NK-92 (cell line): ENCODE measurements around the gene RAF1.

Source experiments
- DNase-seq: peaks from one replicate; lab custom pipeline; 2025; ENCODE audit not compliant: unreplicated experiment; lab: John Stamatoyannopoulos, UW

RAF1 gene

GRCh38 chr3:12598890-12599289 lies 65.0 kb downstream of the RAF1 start:
- no peak for DNase-seq

DNA sequence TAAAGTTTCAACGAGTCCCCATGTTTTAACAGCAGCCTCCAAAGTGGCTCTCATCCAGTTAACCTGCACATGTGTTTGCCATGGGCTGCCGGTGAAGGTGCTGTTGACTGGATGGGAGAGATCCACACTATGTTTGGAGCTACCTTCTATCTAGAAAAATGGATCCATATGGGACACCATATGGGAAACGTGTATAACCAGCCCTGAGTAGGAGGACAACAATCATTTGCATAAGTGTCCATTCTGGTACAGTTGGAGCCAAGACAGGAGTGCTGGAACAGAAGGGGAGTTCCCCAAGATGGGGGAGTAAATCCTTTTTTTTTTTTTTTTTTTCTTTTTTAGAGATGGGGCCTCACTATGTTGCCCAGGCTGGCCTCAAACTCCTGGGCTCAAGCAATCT lies 70.4 kb downstream of the RAF1 start:
- no peak for DNase-seq

DNA sequence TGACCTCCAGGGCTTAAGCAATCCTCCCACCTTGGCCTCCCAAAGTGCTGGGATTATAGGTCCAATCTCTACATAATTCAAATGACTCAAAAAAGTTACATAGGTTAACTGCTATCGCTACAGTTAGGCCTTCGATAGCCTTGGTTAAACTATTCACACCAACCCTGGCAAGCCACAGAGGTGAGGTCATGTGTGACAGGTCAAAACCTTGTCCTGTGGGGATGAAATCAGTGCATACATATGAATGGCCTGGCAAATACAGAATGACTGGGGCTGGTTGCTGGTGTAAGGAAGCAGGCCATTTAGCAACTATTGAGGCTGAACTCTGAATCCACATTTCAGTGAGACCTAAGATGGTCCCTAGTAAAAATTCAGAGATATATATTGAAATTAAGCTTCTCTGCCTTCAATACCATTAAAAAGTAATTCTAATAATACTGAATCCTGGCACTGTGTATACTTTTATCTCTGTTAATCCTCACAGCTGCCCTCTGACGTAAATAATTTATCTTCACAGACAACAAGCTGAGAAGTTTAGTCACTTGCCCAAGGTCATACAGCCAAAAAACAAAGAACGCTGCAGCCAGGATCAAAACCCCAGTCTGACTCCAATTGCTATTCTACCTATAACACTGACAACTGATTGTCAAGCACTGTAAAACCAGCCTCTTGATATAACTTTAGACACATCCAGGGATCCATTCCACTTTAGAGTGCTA lies 71.8 kb downstream of the RAF1 start:
- no peak for DNase-seq

DNA sequence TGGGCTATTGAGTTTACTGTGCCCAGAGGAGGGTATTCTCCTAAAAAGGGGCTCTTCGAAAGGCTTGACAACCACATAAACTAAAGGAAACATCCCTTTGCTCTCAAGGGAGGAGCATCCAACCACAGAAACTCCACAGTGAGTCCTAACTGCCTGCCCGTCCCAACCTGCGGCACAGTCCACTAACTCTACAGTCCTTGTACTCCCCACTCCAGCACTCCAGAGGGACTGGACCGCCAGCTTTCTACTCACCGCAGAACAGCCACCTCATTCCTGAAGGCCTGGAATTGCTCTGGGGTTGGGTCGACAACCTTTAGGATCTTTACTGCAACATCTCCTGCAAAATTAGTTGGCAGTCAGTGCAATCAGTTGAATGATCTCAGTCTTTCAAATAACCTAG lies 72.5 kb downstream of the RAF1 start:
- no peak for DNase-seq

DNA sequence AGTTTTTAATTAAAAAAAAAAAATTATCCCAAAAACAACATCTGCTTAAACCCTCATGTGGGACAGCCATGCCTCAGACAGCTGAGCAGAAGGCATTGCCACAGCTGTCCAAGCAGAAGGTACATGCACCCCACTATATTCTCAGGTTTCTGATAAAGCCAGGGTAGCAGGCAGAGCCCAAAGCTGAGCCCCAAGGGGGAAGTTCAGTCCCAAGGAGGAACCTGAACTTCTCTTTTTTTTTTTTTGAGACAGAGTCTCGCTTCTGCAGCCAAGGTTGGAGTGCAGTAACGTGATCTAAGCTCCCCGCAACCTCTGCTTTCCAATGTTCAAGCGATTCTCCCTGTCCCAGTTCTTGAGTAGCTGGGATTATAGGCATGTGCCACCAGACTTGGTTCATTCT lies 73.8 kb downstream of the RAF1 start:
- DNase-seq, result no peak

DNA sequence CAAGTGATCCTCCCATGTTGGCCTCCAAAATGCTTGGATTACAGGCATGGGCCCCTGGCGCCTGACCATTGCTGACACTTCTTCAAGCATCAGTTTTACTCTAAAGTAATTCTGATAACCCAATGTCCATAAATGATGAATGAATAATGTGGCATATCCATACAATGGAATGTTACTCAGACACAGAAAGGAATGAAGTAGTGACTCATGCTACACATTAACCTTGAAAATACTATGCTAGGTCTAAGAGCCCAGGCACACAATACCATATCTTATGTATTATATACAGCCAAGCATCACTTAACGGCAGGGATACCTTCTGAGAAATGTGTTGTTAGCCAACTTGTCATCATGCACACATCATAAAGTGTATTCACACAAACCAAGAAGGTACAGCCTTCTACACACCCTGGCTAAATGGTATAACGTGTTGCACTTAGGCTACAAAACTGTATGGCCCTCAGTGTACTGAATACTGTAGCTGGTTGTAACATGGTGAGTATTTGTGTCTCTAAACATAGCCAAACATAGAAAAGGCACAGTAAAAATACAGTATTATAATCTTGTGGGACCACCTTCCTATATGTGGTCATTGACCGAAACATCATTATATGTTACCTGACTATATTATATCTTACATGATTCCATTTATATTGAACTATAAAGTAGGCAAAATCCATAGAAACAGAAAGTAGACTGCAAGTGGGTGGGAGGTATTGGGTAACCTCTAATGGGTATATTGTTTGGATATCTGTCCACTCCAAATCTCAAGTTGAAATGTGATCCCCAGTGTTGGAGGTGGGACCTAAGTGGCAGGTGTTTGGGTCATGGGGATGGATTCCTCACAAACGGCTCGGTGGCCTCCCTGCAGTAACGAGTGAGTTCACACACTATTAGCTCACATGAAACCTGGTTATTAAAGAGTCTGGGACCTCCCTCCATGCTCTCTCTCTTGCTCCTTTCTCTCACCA lies 75.6 kb downstream of the RAF1 start:
- no peak for DNase-seq

DNA sequence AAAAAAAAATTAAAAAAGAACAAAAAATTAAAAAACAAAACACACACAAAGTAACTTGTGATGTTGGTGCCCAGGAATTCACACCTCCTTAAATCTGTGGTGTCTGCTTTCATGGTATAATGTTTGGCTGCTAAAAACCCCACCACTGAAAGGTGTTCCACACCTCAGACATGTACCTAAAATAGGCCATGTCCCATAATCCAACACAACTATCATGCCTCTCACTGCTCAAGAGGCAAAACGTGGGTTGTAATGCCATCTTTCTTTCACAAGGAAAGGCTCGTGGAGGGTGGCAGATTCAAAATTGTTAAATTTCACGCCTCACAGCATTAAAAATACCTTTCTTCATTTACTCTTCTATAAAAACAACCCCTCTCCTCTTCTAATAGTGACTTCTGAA lies 77.5 kb downstream of the RAF1 start:
- DNase-seq, result no peak

DNA sequence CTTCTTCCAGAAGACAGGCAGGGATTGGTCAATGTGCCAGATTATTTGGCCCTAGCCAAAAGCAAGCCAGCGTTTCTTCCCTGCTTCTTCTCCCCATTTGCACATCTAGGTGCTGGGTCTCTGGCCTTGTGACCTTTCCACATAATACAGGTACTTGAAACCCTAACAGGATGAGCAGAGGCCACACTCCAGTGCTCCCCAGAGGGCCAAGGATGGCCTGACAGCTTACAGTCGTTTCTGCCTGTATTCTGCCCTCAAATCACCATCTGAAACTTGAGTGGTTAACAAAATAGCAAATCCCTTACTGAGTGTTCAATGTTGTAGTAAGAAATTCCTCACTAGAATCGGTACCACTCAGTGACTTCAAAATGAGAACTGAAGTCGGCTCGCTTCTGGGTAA lies 77.9 kb downstream of the RAF1 start:
- no peak for DNase-seq

GRCh38 chr3:12585181-12585580 lies 78.7 kb downstream of the RAF1 start:
- DNase-seq, result no peak

GRCh38 chr3:12584083-12584482 lies 79.8 kb downstream of the RAF1 start:
- no peak for DNase-seq

GRCh38 chr3:12583280-12583679 lies 80.6 kb downstream of the RAF1 start:
- no peak for DNase-seq

DNA sequence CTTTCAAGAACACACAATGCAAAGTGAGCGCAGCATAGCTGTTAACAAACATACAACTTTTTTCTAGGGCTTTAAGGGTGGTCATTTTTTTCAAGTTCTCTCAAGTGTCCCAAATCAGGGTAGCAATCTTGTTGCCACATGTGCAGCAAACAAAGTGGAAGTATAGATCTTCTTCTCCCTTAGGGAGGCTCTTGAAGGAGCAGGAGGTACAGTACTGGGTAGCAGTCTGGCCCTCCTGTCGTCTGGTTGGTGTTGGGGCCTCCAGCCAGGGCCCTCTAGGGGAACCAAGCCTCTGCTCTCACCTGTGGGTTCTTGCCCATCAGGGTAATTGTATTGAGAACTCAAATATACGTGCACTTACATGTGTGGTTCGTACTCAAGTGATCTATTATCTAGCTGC lies 81.2 kb downstream of the RAF1 start:
- no peak for DNase-seq

GRCh38 chr3:12579905-12580304 lies 84.0 kb downstream of the RAF1 start:
- no peak for DNase-seq

GRCh38 chr3:12579456-12579855 lies 84.5 kb downstream of the RAF1 start:
- no peak for DNase-seq

GRCh38 chr3:12578742-12579141 lies 85.2 kb downstream of the RAF1 start:
- no peak for DNase-seq

- no peak for DNase-seq
These were observed 86.5 kb downstream of the RAF1 start for GRCh38 chr3:12577379-12577778.

- no peak for DNase-seq
These were observed 89.3 kb downstream of the RAF1 start for GRCh38 chr3:12574661-12575060.

DNA sequence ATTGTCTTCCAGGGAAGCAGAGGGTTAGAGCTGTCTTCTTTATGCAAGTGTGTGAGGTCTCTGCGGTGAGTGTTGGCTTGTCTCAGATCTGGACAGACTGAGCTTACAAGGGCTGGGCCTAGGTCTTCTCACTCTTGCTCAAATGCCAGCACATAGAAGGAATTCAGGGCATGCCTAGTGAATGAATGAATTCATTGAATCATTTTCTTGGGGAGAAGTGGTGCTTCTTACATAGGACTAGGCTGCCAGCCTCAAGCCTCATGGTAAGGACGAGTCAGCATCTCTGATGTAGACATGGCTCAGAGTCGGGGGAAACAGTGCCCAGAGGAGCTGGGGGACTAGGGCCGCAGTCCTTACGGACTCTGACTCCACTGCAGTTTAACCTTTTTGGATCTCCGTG lies 89.8 kb downstream of the RAF1 start:
- no peak for DNase-seq

- DNase-seq, result no peak
These were observed 91.9 kb downstream of the RAF1 start for GRCh38 chr3:12571986-12572385.

- no peak for DNase-seq
These were observed 94.1 kb downstream of the RAF1 start for GRCh38 chr3:12569836-12570235.

- DNase-seq, result no peak
These were observed 95.2 kb downstream of the RAF1 start for GRCh38 chr3:12568747-12569146.

DNA sequence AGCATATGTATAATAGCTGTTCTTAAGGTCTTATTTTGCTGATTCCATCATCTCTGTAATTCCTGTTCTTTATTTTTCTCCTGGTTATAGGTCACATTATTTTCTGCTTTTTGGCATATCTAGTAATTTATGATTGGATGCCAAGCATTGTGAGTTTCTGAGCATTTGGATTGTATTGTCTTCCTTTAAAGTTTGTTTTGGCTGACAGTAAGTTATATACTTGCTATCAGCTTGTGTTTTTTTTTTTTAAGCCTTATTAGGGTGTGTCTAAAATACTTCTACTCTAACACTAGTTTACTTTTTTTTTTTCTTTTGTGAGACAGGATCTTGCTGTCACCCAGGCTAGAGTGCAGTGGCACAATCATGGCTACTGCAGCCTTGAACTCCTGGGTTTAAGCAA lies 96.9 kb downstream of the RAF1 start:
- DNase-seq, result no peak
